ENCODE measurements around the gene NCOA7. TPM values are rescaled to one million over a fixed set of nuclear protein-coding genes. Genes with fewer than 3 reads are reported as not detected.

Gene NCOA7
- total RNA-seq, 1 experiment from 2014 or later = 14.4 TPM

- TF ChIP-seq ZNF532 (CRISPR knock-in tag; IDR thresholded peaks at IDR 0.05; ENCODE audit: borderline replicate concordance) (no peak), NR2C2 (CRISPR knock-in tag; IDR thresholded peaks at IDR 0.05) (no peak), CREM (CRISPR knock-in tag; IDR thresholded peaks at IDR 0.05) (peak; percentile 74; the same call in 1 of the 2 replicates), FOXK1 (CRISPR knock-in tag; IDR thresholded peaks at IDR 0.05) (0 out of 2 replicates have a peak, but pooled peaks have one; percentile 39), ZBTB21 (CRISPR knock-in tag; IDR thresholded peaks at IDR 0.05; ENCODE audit: borderline replicate concordance) (no peak), RELA (CRISPR knock-in tag; IDR thresholded peaks at IDR 0.05; ENCODE audit: borderline replicate concordance) (no peak), CBFB (CRISPR knock-in tag; IDR thresholded peaks at IDR 0.05; ENCODE audit: low read depth) (peak; percentile 67; the same call in 1 of the 2 replicates), NFATC4 (CRISPR knock-in tag; IDR thresholded peaks at IDR 0.05) (no peak), EMX1 (CRISPR knock-in tag; IDR thresholded peaks at IDR 0.05) (no peak; the same call in 1 of the 2 replicates), ERG (CRISPR knock-in tag; IDR thresholded peaks at IDR 0.05) (0 out of 2 replicates have a peak, but pooled peaks have one; percentile 16), MYBL2 (CRISPR knock-in tag; IDR thresholded peaks at IDR 0.05) (no peak), TCF7 (CRISPR knock-in tag; IDR thresholded peaks at IDR 0.05; ENCODE audit: low read depth) (0 out of 2 replicates have a peak, but pooled peaks have one; percentile 25), TEAD4 (CRISPR knock-in tag; IDR thresholded peaks at IDR 0.05) (no peak), ZNF425 (CRISPR knock-in tag; conservative IDR thresholded peaks at IDR 0.05) (no peak), TP53 (CRISPR knock-in tag; IDR thresholded peaks at IDR 0.05) (no peak), ZSCAN18 (CRISPR knock-in tag; IDR thresholded peaks at IDR 0.05) (no peak), SMAD4 (CRISPR knock-in tag; IDR thresholded peaks at IDR 0.05) (no peak), SP1 (CRISPR knock-in tag; conservative IDR thresholded peaks at IDR 0.05) (peak; percentile 33), GTF2I (CRISPR knock-in tag; conservative IDR thresholded peaks at IDR 0.05) (no peak), NR1H2 (CRISPR knock-in tag; IDR thresholded peaks at IDR 0.05) (no peak), SMAD3 (CRISPR knock-in tag; IDR thresholded peaks at IDR 0.05; ENCODE audit: borderline replicate concordance) (0 out of 2 replicates have a peak, but pooled peaks have one; percentile 56), KAT7 (CRISPR knock-in tag; IDR thresholded peaks at IDR 0.05; ENCODE audit: borderline replicate concordance) (no peak)
- TF ChIP-seq, protein P1, sequence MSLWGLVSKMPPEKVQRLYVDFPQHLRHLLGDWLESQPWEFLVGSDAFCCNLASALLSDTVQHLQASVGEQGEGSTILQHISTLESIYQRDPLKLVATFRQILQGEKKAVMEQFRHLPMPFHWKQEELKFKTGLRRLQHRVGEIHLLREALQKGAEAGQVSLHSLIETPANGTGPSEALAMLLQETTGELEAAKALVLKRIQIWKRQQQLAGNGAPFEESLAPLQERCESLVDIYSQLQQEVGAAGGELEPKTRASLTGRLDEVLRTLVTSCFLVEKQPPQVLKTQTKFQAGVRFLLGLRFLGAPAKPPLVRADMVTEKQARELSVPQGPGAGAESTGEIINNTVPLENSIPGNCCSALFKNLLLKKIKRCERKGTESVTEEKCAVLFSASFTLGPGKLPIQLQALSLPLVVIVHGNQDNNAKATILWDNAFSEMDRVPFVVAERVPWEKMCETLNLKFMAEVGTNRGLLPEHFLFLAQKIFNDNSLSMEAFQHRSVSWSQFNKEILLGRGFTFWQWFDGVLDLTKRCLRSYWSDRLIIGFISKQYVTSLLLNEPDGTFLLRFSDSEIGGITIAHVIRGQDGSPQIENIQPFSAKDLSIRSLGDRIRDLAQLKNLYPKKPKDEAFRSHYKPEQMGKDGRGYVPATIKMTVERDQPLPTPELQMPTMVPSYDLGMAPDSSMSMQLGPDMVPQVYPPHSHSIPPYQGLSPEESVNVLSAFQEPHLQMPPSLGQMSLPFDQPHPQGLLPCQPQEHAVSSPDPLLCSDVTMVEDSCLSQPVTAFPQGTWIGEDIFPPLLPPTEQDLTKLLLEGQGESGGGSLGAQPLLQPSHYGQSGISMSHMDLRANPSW (CRISPR knock-in tag; conservative IDR thresholded peaks at IDR 0.05; ENCODE audit: low read depth) = no peak
- TF ChIP-seq, protein P2, sequence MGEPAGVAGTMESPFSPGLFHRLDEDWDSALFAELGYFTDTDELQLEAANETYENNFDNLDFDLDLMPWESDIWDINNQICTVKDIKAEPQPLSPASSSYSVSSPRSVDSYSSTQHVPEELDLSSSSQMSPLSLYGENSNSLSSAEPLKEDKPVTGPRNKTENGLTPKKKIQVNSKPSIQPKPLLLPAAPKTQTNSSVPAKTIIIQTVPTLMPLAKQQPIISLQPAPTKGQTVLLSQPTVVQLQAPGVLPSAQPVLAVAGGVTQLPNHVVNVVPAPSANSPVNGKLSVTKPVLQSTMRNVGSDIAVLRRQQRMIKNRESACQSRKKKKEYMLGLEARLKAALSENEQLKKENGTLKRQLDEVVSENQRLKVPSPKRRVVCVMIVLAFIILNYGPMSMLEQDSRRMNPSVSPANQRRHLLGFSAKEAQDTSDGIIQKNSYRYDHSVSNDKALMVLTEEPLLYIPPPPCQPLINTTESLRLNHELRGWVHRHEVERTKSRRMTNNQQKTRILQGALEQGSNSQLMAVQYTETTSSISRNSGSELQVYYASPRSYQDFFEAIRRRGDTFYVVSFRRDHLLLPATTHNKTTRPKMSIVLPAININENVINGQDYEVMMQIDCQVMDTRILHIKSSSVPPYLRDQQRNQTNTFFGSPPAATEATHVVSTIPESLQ (CRISPR knock-in tag; IDR thresholded peaks at IDR 0.05) = no peak
- TF ChIP-seq, protein P3, sequence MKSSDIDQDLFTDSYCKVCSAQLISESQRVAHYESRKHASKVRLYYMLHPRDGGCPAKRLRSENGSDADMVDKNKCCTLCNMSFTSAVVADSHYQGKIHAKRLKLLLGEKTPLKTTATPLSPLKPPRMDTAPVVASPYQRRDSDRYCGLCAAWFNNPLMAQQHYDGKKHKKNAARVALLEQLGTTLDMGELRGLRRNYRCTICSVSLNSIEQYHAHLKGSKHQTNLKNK (CRISPR knock-in tag; IDR thresholded peaks at IDR 0.05) = no peak
Observed at GRCh38 chr6:125790358-125791150, at the start of gene NCOA7 (continued).
